ENCODE results near the gene DKK3. TPM values are rescaled to one million over a fixed set of nuclear protein-coding genes. Genes with fewer than 3 reads are reported as not detected.
A peak's percentile ranks its signal among the peaks of the same experiment; 100 is the strongest.

The DKK3 gene
- total and polyA plus RNA-seq, 3 experiments from 2014 or later, result 2.4 to 20.4 (median 2.7) TPM

GRCh38 chr11:12050470-12051286, 42.3 kb upstream of the DKK3 start:
- CTCF ChIA-PET, result interaction anchor here (0.7 to 16.8 kb wide), 4 partner anchors 9 to 232 kb away, joined by 3 to 302 read pairs (median 4); no protein-coding TSS in a partner anchor
- Histone ChIP-seq H3K36me3 (ENCODE audit: insufficient read depth, low read length) (no peaks in the 10 kb centered on the region), H3K4me3 (ENCODE audit: low read length) (no peak overlapping the region), H3K4me1 (ENCODE audit: insufficient read depth, low read length) (peaks cover 4% of the 10 kb centered on the region), H3K9me3 (ENCODE audit: low read length) (no peaks in the 10 kb centered on the region), H3K27ac (ENCODE audit: low read depth, low read length) (no peak overlapping the region), H3K27me3 (ENCODE audit: insufficient read depth, low read length, poor library complexity, severe bottlenecking) (no peaks in the 10 kb centered on the region)
- no peak overlapping the region for H3K4me3 Mint-ChIP-seq
- peak overlapping the region in 1 of 8 donors; percentile 40 for H3K27ac Mint-ChIP-seq
- POLR2A ChIA-PET, result interaction anchor here (1.2 kb wide), 1 partner anchor 186 kb away, joined by 5 read pairs; no protein-coding TSS in a partner anchor
- H3K4me1 Mint-ChIP-seq, result peaks cover 3 to 6% (median 4%) of the 10 kb centered on the region in 3 donors
- DNase-seq, result no peak
- H3K36me3 Mint-ChIP-seq, result peaks cover 0 to 2% (median 0%) of the 10 kb centered on the region in 3 donors
- no peaks in the 10 kb centered on the region for H3K9me3 Mint-ChIP-seq
- H3K27me3 Mint-ChIP-seq, result peaks cover 0 to 8% of the 10 kb centered on the region in 2 donors

GRCh38 chr11:12048936-12049790, 40.7 kb upstream of the DKK3 start:
- no peaks in the 10 kb centered on the region for H3K9me3 Mint-ChIP-seq
- Histone ChIP-seq H3K4me1 (ENCODE audit: insufficient read depth, low read length) (peaks cover 4% of the 10 kb centered on the region), H3K27ac (ENCODE audit: low read depth, low read length) (no peak overlapping the region), H3K27me3 (ENCODE audit: insufficient read depth, low read length, poor library complexity, severe bottlenecking) (no peaks in the 10 kb centered on the region), H3K9me3 (ENCODE audit: low read length) (no peaks in the 10 kb centered on the region), H3K4me3 (ENCODE audit: low read length) (no peak overlapping the region), H3K36me3 (ENCODE audit: insufficient read depth, low read length) (no peaks in the 10 kb centered on the region)
- H3K27me3 Mint-ChIP-seq, result peaks cover 0 to 10% of the 10 kb centered on the region in 2 donors
- CTCF ChIA-PET, result interaction anchor here (16.8 kb wide), 1 partner anchor 234 kb away, joined by 302 read pairs; no protein-coding TSS in a partner anchor
- peaks cover 3 to 6% (median 4%) of the 10 kb centered on the region in 3 donors for H3K4me1 Mint-ChIP-seq
- no peak overlapping the region for H3K4me3 Mint-ChIP-seq
- DNase-seq, result no peak
- H3K27ac Mint-ChIP-seq, result peak overlapping the region in 2 of 8 donors; percentile 3 to 60
- POLR2A ChIA-PET, result no interaction called here
- H3K36me3 Mint-ChIP-seq, result peaks cover 0 to 2% (median 0%) of the 10 kb centered on the region in 3 donors

DNA sequence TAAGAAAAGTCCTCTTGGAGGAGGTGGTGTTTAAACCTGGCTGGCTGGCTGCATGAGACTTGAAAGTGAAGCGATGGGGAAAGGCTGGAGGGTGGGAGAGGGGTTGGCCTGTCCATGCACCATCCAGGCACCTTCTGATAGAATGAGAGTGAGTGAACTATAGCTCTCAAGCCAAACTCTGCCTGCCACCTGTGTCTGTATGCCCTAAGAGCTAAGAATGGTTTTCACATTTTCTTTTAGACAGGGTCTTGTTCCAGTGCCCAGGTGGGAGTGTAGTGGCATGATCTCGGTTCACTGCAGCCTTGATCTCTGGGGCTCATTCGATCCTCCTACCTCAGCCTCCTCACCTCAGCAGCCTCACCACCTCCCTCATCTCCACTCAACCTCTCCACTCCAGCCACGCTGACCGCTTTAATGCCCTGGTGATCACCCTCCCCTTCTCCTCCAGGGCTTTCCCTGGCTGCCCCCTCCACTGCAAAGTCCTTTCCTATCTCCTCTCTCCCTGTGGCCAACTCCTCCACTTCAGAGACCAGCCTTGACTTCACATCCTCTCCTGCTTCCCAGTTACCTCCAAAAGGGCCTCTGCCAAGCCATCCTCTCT, 38.3 kb upstream of the DKK3 start:
- CTCF ChIA-PET, result interaction anchor here (0.9 to 16.8 kb wide), 11 partner anchors 31 to 262 kb away, joined by 3 to 302 read pairs (median 4); no protein-coding TSS in a partner anchor

GRCh38 chr11:12045914-12046635, 37.6 kb upstream of the DKK3 start:
- H3K4me3 Mint-ChIP-seq, result no peak overlapping the region
- ChIA-PET CTCF (interaction anchor here (1.0 to 16.8 kb wide), 7 partner anchors 16 to 237 kb away, joined by 3 to 302 read pairs (median 5); no protein-coding TSS in a partner anchor), POLR2A (no interaction called here)
- no peaks in the 10 kb centered on the region for H3K36me3 Mint-ChIP-seq
- Histone ChIP-seq H3K27ac (ENCODE audit: low read depth, low read length) (no peak overlapping the region), H3K27me3 (ENCODE audit: insufficient read depth, low read length, poor library complexity, severe bottlenecking) (no peaks in the 10 kb centered on the region), H3K9me3 (ENCODE audit: low read length) (no peaks in the 10 kb centered on the region), H3K36me3 (ENCODE audit: insufficient read depth, low read length) (no peaks in the 10 kb centered on the region), H3K4me3 (ENCODE audit: low read length) (no peak overlapping the region), H3K4me1 (ENCODE audit: insufficient read depth, low read length) (peaks cover 4% of the 10 kb centered on the region)
- DNase-seq, result no peak
- H3K4me1 Mint-ChIP-seq, result peaks cover 3 to 5% (median 4%) of the 10 kb centered on the region in 3 donors
- no peaks in the 10 kb centered on the region for H3K9me3 Mint-ChIP-seq
- peaks cover 0 to 10% of the 10 kb centered on the region in 2 donors for H3K27me3 Mint-ChIP-seq
- peak overlapping the region in 1 of 8 donors; percentile 25 for H3K27ac Mint-ChIP-seq

More for the DNA sequence above, 38.3 kb upstream of the DKK3 start:
- Mint-ChIP-seq H3K4me3 (no peak overlapping the region), H3K36me3 (no peaks in the 10 kb centered on the region), H3K4me1 (peaks cover 3 to 5% (median 4%) of the 10 kb centered on the region in 3 donors), H3K27me3 (peaks cover 0 to 10% of the 10 kb centered on the region in 2 donors), H3K9me3 (no peaks in the 10 kb centered on the region), H3K27ac (no peak overlapping the region)
- H3K9me3 ChIP-seq (ENCODE audit: low read length), result no peaks in the 10 kb centered on the region
- H3K27ac ChIP-seq (ENCODE audit: low read depth, low read length), result no peak overlapping the region
- no peaks in the 10 kb centered on the region for H3K36me3 ChIP-seq (ENCODE audit: insufficient read depth, low read length)
- POLR2A ChIA-PET, result no interaction called here
- H3K4me1 ChIP-seq (ENCODE audit: insufficient read depth, low read length), result peaks cover 4% of the 10 kb centered on the region
- no peaks in the 10 kb centered on the region for H3K27me3 ChIP-seq (ENCODE audit: insufficient read depth, low read length, poor library complexity, severe bottlenecking)
- H3K4me3 ChIP-seq (ENCODE audit: low read length), result no peak overlapping the region
- DNase-seq, result no peak

GRCh38 chr11:12044799-12045198, 36.4 kb upstream of the DKK3 start:
- Mint-ChIP-seq H3K27me3 (peaks cover 0 to 10% of the 10 kb centered on the region in 2 donors), H3K36me3 (no peaks in the 10 kb centered on the region), H3K4me1 (peaks cover 3 to 5% (median 4%) of the 10 kb centered on the region in 3 donors), H3K4me3 (no peak overlapping the region), H3K27ac (no peak overlapping the region), H3K9me3 (no peaks in the 10 kb centered on the region)
- H3K27me3 ChIP-seq (ENCODE audit: insufficient read depth, low read length, poor library complexity, severe bottlenecking), result no peaks in the 10 kb centered on the region
- POLR2A ChIA-PET, result no interaction called here
- no peak overlapping the region for H3K27ac ChIP-seq (ENCODE audit: low read depth, low read length)
- H3K4me1 ChIP-seq (ENCODE audit: insufficient read depth, low read length), result peaks cover 4% of the 10 kb centered on the region
- no peaks in the 10 kb centered on the region for H3K36me3 ChIP-seq (ENCODE audit: insufficient read depth, low read length)
- DNase-seq, result no peak
- H3K9me3 ChIP-seq (ENCODE audit: low read length), result no peaks in the 10 kb centered on the region
- CTCF ChIA-PET, result interaction anchor here (0.7 to 16.8 kb wide), 23 partner anchors 9 to 1252 kb away, joined by 3 to 302 read pairs (median 4); no protein-coding TSS in a partner anchor
- H3K4me3 ChIP-seq (ENCODE audit: low read length), result no peak overlapping the region

DNA sequence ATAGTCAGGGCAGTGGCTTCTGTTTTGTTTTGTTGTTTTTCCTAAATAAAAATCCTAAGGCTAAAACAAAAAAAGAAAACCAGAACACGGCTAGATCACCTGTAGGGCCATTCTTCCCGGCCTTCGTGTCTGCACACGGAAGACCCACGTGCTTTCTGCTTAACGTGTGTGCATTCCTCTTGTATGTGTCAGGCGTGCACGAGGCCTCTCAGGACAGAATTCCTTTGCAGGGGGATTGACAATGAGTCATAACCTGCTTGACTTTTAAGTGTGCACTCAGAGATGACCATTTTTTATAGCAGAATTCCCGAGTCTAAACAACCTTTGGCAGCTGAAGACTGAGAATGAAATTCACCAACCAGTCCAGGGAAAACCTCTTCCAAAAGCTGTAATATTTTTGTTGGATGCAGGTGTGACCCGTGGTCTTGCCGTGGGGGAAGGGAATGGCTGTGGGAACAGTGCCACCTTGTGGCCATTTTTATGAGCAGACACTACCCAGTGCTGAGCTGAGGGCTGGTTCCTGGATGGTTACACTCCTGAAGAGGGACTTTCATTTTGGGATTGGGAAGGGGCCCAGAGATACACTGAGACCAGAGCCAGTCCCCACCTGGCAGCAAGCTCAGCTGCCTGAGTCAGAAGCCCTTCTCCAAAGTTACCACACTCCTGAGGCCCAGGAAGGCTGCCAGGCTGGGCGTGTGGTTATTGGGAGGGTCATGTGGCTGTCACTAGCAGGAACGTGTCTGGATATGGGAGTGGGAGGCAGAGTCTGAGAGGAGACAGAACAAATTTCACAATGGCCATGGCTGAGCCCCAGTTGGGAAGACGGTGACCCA, 35.7 kb upstream of the DKK3 start:
- H3K27ac ChIP-seq (ENCODE audit: low read depth, low read length), result no peak overlapping the region
- no peaks in the 10 kb centered on the region for H3K36me3 ChIP-seq (ENCODE audit: insufficient read depth, low read length)
- H3K36me3 Mint-ChIP-seq, result no peaks in the 10 kb centered on the region
- H3K4me1 ChIP-seq (ENCODE audit: insufficient read depth, low read length), result peaks cover 4% of the 10 kb centered on the region
- no peak overlapping the region for H3K4me3 Mint-ChIP-seq
- no peaks in the 10 kb centered on the region for H3K9me3 Mint-ChIP-seq
- H3K27ac Mint-ChIP-seq, result no peak overlapping the region
- peaks cover 3 to 5% (median 4%) of the 10 kb centered on the region in 3 donors for H3K4me1 Mint-ChIP-seq
- H3K9me3 ChIP-seq (ENCODE audit: low read length), result no peaks in the 10 kb centered on the region
- CTCF ChIA-PET, result interaction anchor here (0.6 to 16.8 kb wide), 26 partner anchors 8 to 253 kb away, joined by 3 to 302 read pairs (median 3); no protein-coding TSS in a partner anchor
- no peak overlapping the region for H3K4me3 ChIP-seq (ENCODE audit: low read length)
- POLR2A ChIA-PET, result no interaction called here
- DNase-seq, result peak; percentile 43 to 74 (median 51)
- H3K27me3 ChIP-seq (ENCODE audit: insufficient read depth, low read length, poor library complexity, severe bottlenecking), result no peaks in the 10 kb centered on the region
- peaks cover 0 to 10% of the 10 kb centered on the region in 2 donors for H3K27me3 Mint-ChIP-seq

All from CD8-positive, alpha-beta memory T cell (primary cell).